ENCODE data around the gene SRSF6. TPM values are rescaled to one million over a fixed set of nuclear protein-coding genes. Genes with fewer than 3 reads are reported as not detected.

The SRSF6 gene
- total RNA-seq, 1 experiment from 2014 or later = 242 TPM

DNA sequence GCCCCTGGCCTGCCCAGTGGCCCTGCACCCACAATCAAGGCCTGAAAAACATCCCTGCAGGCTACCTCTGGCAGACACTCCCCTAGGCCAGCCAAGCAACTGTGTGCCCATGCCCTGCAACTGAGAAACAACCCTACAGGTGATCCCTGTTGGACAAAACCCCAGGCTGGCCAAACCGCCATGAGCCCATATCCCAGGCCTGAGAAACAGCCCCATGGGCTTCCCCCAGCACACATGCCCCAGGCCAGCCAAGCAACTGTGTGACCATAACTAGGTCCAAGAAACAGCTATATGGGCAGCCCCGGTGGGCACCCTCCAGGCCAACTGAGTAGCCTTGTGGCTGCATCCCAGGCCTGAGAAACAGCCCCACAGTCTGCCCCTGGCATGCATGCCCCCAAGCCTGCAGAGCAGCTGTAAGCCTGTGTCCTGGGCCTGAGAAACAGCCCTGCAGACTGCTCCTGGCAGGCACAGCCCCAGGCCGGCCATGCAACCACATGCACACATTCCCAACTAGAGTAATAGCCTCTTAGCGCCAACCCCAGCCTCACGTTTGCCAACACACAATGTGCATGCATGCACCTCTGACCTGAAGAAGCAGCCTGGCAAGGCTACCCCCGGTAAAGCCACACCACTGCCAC, 41.0 kb upstream of the SRSF6 start:
- no TSS peak for BruUV-seq (replicated peaks)
- no peak for DNase-seq (ENCODE audit: low read depth, low spot score)
- no peaks in the 10 kb centered on the region for H3K79me2 ChIP-seq (ENCODE audit: insufficient read depth, low read length)
- no peaks in the 10 kb centered on the region for H3K4me1 ChIP-seq (ENCODE audit: control insufficient read depth in 1 of 2, insufficient read depth in 2 of 2, low read length in 2 of 2)
- H3K27me3 ChIP-seq (ENCODE audit: insufficient read depth, low read length) = no peaks in the 10 kb centered on the region
- ChIA-PET POLR2A (no interaction called here), CTCF (no interaction called here), RAD21 (ENCODE audit: low non-redundant PET in 1 of 2, low total read pairs in 2 of 2, uncharacterized antibody in 2 of 2, unreplicated experiment in 2 of 2) (no interaction called here)
- H2AFZ ChIP-seq (ENCODE audit: low read depth, low read length, poor library complexity, severe bottlenecking) = no peak overlapping the region
- ATAC-seq = no peak
- intact Hi-C loops (cut with micrococcal nuclease) = no loop called here
- peaks cover 4 to 14% of the 10 kb centered on the region in 2 experiments; a peak in 2 of 4 replicates for H3K9me3 ChIP-seq (ENCODE audit: control insufficient read depth in 1 of 2, insufficient read depth in 1 of 2, low read depth in 1 of 2, low read length in 2 of 2)
- no peak overlapping the region for H3K9ac ChIP-seq (ENCODE audit: low read length)
- no peak overlapping the region for H3K4me2 ChIP-seq (ENCODE audit: low read length)
- TF ChIP-seq EGR1 (IDR thresholded peaks at IDR 0.05; ENCODE audit: low read depth) (no peak), CEBPB (IDR thresholded peaks at IDR 0.05; ENCODE audit: low read depth) (no peak), SP1 (IDR thresholded peaks at IDR 0.05; ENCODE audit: low read depth) (no peak), POLR2A (IDR thresholded peaks at IDR 0.05; ENCODE audit: borderline replicate concordance, extremely low read depth, insufficient read depth, insufficient read length) (no peak), FOSL1 (IDR thresholded peaks at IDR 0.05; ENCODE audit: low read depth) (no peak), MAX (IDR thresholded peaks at IDR 0.05) (no peak)
- H3K36me3 ChIP-seq (ENCODE audit: control insufficient read depth in 1 of 2, insufficient read depth in 2 of 2, low read length in 2 of 2) = no peaks in the 10 kb centered on the region
- H3K9me2 ChIP-seq (ENCODE audit: insufficient read depth) = no peaks in the 10 kb centered on the region
- no peak overlapping the region for H3K4me3 ChIP-seq (replicated peaks in 1 of 2; ENCODE audit: low read depth in 1 of 2, low read length in 2 of 2)
- no peak overlapping the region for H3K27ac ChIP-seq (ENCODE audit: low read depth, low read length)
- H4K20me1 ChIP-seq (ENCODE audit: insufficient read depth) = no peaks in the 10 kb centered on the region

GRCh38 chr20:43420192-43420591, 37.5 kb upstream of the SRSF6 start:
- CTCF ChIA-PET = no interaction called here

More at GRCh38 chr20:43420192-43420591, 37.5 kb upstream of the SRSF6 start:
- Histone ChIP-seq H3K36me3 (ENCODE audit: control insufficient read depth in 1 of 2, insufficient read depth in 2 of 2, low read length in 2 of 2) (no peaks in the 10 kb centered on the region), H3K4me3 (replicated peaks in 1 of 2; ENCODE audit: low read depth in 1 of 2, low read length in 2 of 2) (no peak overlapping the region), H3K27ac (ENCODE audit: low read depth, low read length) (no peak overlapping the region), H3K4me2 (ENCODE audit: low read length) (no peak overlapping the region), H3K9me3 (ENCODE audit: control insufficient read depth in 1 of 2, insufficient read depth in 1 of 2, low read depth in 1 of 2, low read length in 2 of 2) (peaks cover 4 to 14% of the 10 kb centered on the region in 2 experiments; a peak in 2 of 4 replicates), H4K20me1 (ENCODE audit: insufficient read depth) (no peaks in the 10 kb centered on the region), H3K79me2 (ENCODE audit: insufficient read depth, low read length) (no peaks in the 10 kb centered on the region), H3K9me2 (ENCODE audit: insufficient read depth) (no peaks in the 10 kb centered on the region), H3K27me3 (ENCODE audit: insufficient read depth, low read length) (0 out of 2 replicates have a peak, but pooled peaks cover 6% of the 10 kb centered on the region), H2AFZ (ENCODE audit: low read depth, low read length, poor library complexity, severe bottlenecking) (no peak overlapping the region), H3K4me1 (ENCODE audit: control insufficient read depth in 1 of 2, insufficient read depth in 2 of 2, low read length in 2 of 2) (no peaks in the 10 kb centered on the region), H3K9ac (ENCODE audit: low read length) (no peak overlapping the region)
- RAD21 ChIA-PET (ENCODE audit: low non-redundant PET in 1 of 2, low total read pairs in 2 of 2, uncharacterized antibody in 2 of 2, unreplicated experiment in 2 of 2) = no interaction called here
- intact Hi-C loops (cut with micrococcal nuclease) = no loop called here
- DNase-seq (ENCODE audit: low read depth, low spot score) (no peak), ATAC-seq (no peak)
- POLR2A ChIA-PET = no interaction called here
- BruUV-seq (replicated peaks) = no TSS peak
- TF ChIP-seq, protein P1, sequence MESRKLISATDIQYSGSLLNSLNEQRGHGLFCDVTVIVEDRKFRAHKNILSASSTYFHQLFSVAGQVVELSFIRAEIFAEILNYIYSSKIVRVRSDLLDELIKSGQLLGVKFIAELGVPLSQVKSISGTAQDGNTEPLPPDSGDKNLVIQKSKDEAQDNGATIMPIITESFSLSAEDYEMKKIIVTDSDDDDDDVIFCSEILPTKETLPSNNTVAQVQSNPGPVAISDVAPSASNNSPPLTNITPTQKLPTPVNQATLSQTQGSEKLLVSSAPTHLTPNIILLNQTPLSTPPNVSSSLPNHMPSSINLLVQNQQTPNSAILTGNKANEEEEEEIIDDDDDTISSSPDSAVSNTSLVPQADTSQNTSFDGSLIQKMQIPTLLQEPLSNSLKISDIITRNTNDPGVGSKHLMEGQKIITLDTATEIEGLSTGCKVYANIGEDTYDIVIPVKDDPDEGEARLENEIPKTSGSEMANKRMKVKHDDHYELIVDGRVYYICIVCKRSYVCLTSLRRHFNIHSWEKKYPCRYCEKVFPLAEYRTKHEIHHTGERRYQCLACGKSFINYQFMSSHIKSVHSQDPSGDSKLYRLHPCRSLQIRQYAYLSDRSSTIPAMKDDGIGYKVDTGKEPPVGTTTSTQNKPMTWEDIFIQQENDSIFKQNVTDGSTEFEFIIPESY (IDR thresholded peaks at IDR 0.05; ENCODE audit: extremely low read depth, insufficient replicate concordance, low read length) = no peak
- TF ChIP-seq FOSL1 (IDR thresholded peaks at IDR 0.05; ENCODE audit: low read depth) = no peak
- TF ChIP-seq, protein P2, sequence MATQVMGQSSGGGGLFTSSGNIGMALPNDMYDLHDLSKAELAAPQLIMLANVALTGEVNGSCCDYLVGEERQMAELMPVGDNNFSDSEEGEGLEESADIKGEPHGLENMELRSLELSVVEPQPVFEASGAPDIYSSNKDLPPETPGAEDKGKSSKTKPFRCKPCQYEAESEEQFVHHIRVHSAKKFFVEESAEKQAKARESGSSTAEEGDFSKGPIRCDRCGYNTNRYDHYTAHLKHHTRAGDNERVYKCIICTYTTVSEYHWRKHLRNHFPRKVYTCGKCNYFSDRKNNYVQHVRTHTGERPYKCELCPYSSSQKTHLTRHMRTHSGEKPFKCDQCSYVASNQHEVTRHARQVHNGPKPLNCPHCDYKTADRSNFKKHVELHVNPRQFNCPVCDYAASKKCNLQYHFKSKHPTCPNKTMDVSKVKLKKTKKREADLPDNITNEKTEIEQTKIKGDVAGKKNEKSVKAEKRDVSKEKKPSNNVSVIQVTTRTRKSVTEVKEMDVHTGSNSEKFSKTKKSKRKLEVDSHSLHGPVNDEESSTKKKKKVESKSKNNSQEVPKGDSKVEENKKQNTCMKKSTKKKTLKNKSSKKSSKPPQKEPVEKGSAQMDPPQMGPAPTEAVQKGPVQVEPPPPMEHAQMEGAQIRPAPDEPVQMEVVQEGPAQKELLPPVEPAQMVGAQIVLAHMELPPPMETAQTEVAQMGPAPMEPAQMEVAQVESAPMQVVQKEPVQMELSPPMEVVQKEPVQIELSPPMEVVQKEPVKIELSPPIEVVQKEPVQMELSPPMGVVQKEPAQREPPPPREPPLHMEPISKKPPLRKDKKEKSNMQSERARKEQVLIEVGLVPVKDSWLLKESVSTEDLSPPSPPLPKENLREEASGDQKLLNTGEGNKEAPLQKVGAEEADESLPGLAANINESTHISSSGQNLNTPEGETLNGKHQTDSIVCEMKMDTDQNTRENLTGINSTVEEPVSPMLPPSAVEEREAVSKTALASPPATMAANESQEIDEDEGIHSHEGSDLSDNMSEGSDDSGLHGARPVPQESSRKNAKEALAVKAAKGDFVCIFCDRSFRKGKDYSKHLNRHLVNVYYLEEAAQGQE (IDR thresholded peaks at IDR 0.05; ENCODE audit: low read depth) = no peak

Measured in HCT116 (cell line).